NB4 (cell line): ENCODE results near the gene LTB4R.

ENCODE experiments used
- CTCF ChIP-seq: IDR thresholded peaks from one replicate; pipeline ENCODE4 v1.5.1; 2012; ENCODE audit warnings: low read depth, low read length
- MYC ChIP-seq: IDR thresholded peaks from 2 replicates; pipeline ENCODE4 v1.6.1; 2011; ENCODE audit warnings: low read depth, low read length
- POLR2A ChIP-seq: IDR thresholded peaks from 2 replicates; pipeline ENCODE4 v1.6.1; 2011; ENCODE audit warnings: mild to moderate bottlenecking; ENCODE audit not compliant: insufficient read length; ENCODE audit errors: extremely low read depth

DNA sequence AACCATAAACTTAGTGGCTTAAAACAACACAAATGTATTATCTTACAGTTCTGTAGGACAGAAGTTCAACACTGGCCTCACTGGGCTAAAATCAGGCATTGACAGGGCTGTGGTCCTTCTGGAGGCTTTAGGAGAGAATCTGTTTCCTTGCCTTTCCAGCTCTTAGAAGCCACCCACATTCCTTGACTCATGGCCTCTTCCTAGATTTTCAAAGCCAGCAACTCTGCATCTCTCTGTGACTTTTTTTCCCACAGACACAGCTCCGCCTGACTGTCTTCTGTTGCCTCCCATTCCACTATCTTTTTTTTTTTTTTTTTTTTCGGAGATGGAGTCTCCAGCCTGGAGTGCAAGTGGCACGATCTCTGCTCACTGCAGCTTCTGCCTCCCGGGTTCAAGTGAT lies 44.9 kb downstream of the LTB4R start:
- TF ChIP-seq CTCF (no peak), POLR2A (no peak), MYC (no peak)
